H1 (cell line): ENCODE measurements around the gene DMAC1. TPM values are rescaled to one million over a fixed set of nuclear protein-coding genes. Genes with fewer than 3 reads are reported as not detected.

Experiments used
- CTCF ChIA-PET: fragments of 300-600 bp; sonication (Branson Sonifier 250); formaldehyde crosslinking; loops from one replicate; lab custom pipeline; 2021; ENCODE audit not compliant: partially characterized antibody; lab: Charles Lee
- POLR2A ChIA-PET: fragments of 300-600 bp; sonication (Branson Sonifier 250); formaldehyde crosslinking; loops from one replicate; lab custom pipeline; 2021; ENCODE audit warnings: inconsistent platforms; ENCODE audit not compliant: partially characterized antibody; lab: Charles Lee
- DNase-seq, 2 experiments: peaks; one replicate each; pipeline versions ENCODE4 v3.0.0 to v3.0.0-alpha.2; 2010 to 2022; ENCODE audit warnings: low spot score in 2 of 2, low read depth in 1 of 2, mixed read lengths in 1 of 2
- FAIRE-seq: peaks from 2 replicates; lab custom pipeline; 2011; peaks lifted over from hg19 to GRCh38; lab: Jason Lieb, UNC
- H2AFZ ChIP-seq: 2 replicates; pipeline ENCODE4 v1.8.1; 2012; ENCODE audit warnings: low read length, inconsistent platforms
- H2AK5ac ChIP-seq: 2 replicates; pipeline ENCODE4 v1.6.1; 2013; ENCODE audit warnings: low read depth, low read length
- H2BK120ac ChIP-seq: replicated peaks from 2 replicates; pipeline ENCODE3; 2013; ENCODE audit warnings: low read depth, low read length, inconsistent platforms
- H2BK12ac ChIP-seq: 2 replicates; pipeline ENCODE4 v1.6.1; 2013; ENCODE audit warnings: low read depth, low read length
- H2BK15ac ChIP-seq: 2 replicates; pipeline ENCODE4 v1.6.1; 2013; ENCODE audit warnings: low read length
- H2BK20ac ChIP-seq: 2 replicates; pipeline ENCODE4 v1.6.1; 2013; ENCODE audit warnings: low read length
- H2BK5ac ChIP-seq: 2 replicates; pipeline ENCODE4 v1.6.1; 2013; ENCODE audit warnings: low read depth, low read length
- H3K14ac ChIP-seq: 2 replicates; pipeline ENCODE4 v1.6.1; 2013; ENCODE audit warnings: inconsistent platforms; ENCODE audit not compliant: insufficient read length
- H3K18ac ChIP-seq: 2 replicates; pipeline ENCODE4 v1.6.1; 2013; ENCODE audit warnings: low read length; ENCODE audit errors: extremely low read depth
- H3K23ac ChIP-seq: 2 replicates; pipeline ENCODE4 v1.6.1; 2013; ENCODE audit warnings: inconsistent platforms; ENCODE audit not compliant: insufficient read length
- H3K23me2 ChIP-seq: 2 replicates; pipeline ENCODE4 v1.6.1; 2013; ENCODE audit warnings: low read depth, low read length
- H3K27ac ChIP-seq: 2 replicates; pipeline ENCODE4 v1.6.1; 2011; ENCODE audit warnings: low read depth, low read length, inconsistent platforms
- H3K27me3 ChIP-seq, 4 experiments: replicated peaks in 1 of 4; 1 replicate in 1 of 4; 2 replicates in 3 of 4; pipeline versions ENCODE4 v1.6.1 to v1.8.1; 2011 to 2013; ENCODE audit warnings: low read length in 3 of 4, mild to moderate bottlenecking in 3 of 4, inconsistent platforms in 2 of 4, mixed read lengths in 2 of 4, moderate library complexity in 1 of 4; ENCODE audit not compliant: control insufficient read depth in 3 of 4, insufficient read depth in 3 of 4; ENCODE audit errors: extremely low read depth in 1 of 4
- H3K36me3 ChIP-seq, 4 experiments: 2 replicates each; pipeline versions ENCODE4 v1.6.1 to v1.8.1; 2011 to 2013; ENCODE audit warnings: mild to moderate bottlenecking in 4 of 4, low read length in 3 of 4, moderate library complexity in 2 of 4, control low read depth in 1 of 4, inconsistent platforms in 1 of 4; ENCODE audit not compliant: insufficient read depth in 4 of 4, control insufficient read depth in 2 of 4
- H3K4ac ChIP-seq: replicated peaks from 2 replicates; pipeline ENCODE3; 2013; ENCODE audit warnings: low read length, low read depth, mixed read lengths, inconsistent platforms; ENCODE audit not compliant: insufficient read length
- H3K4me1 ChIP-seq, 4 experiments: replicated peaks in 1 of 4; 1 replicate in 1 of 4; 2 replicates in 3 of 4; pipeline versions ENCODE4 v1.6.1 to v1.8.1; 2011 to 2013; ENCODE audit warnings: low read length in 3 of 4, inconsistent platforms in 2 of 4, mixed read lengths in 1 of 4; ENCODE audit not compliant: insufficient read depth in 4 of 4, control insufficient read depth in 3 of 4
- H3K4me2 ChIP-seq, 2 experiments: 2 replicates each; pipeline versions ENCODE4 v1.6.1 to v1.8.1; 2011 to 2013; ENCODE audit warnings: low read depth in 2 of 2, low read length in 2 of 2, control low read depth in 1 of 2, inconsistent platforms in 1 of 2, mild to moderate bottlenecking in 1 of 2; ENCODE audit not compliant: insufficient read depth in 1 of 2
- H3K4me3 ChIP-seq, 4 experiments: fragments of 200-600, 300-600 bp in 1 of 4; sonication (generic), shearing (Covaris generic), sonication (Bioruptor Twin) in 1 of 4; 2 replicates each; pipeline versions ENCODE4 v1.5.1 to v1.8.1; 2011 to 2016; ENCODE audit warnings: low read length in 4 of 4, low read depth in 3 of 4, control low read depth in 2 of 4, inconsistent platforms in 2 of 4, mild to moderate bottlenecking in 2 of 4, mixed read lengths in 1 of 4, moderate library complexity in 1 of 4; ENCODE audit not compliant: insufficient read depth in 2 of 4; ENCODE audit errors: extremely low read depth in 1 of 4
- H3K56ac ChIP-seq: replicated peaks from 2 replicates; pipeline ENCODE3; 2013; ENCODE audit warnings: low read depth, mild to moderate bottlenecking, mixed read lengths, low read length, inconsistent platforms; ENCODE audit not compliant: insufficient read length
- H3K79me1 ChIP-seq: 2 replicates; pipeline ENCODE4 v1.6.1; 2013; ENCODE audit warnings: low read depth, low read length, control low read depth
- H3K79me2 ChIP-seq, 2 experiments: 2 replicates each; pipeline versions ENCODE4 v1.6.1 to v1.8.1; 2012 to 2013; ENCODE audit warnings: low read length in 2 of 2, mild to moderate bottlenecking in 2 of 2, inconsistent platforms in 1 of 2; ENCODE audit not compliant: insufficient read depth in 2 of 2, control insufficient read depth in 1 of 2
- H3K9ac ChIP-seq, 4 experiments: replicated peaks in 1 of 4; 1 replicate in 1 of 4; 2 replicates in 3 of 4; pipeline versions ENCODE4 v1.6.1 to v1.8.1; 2011 to 2013; ENCODE audit warnings: low read depth in 3 of 4, low read length in 3 of 4, control low read depth in 2 of 4, mild to moderate bottlenecking in 2 of 4, moderate library complexity in 2 of 4, inconsistent platforms in 1 of 4; ENCODE audit errors: extremely low read depth in 1 of 4
- H3K9me3 ChIP-seq, 2 experiments: 2 replicates each; pipeline versions ENCODE4 v1.6.1 to v1.8.1; 2012 to 2013; ENCODE audit warnings: mild to moderate bottlenecking in 2 of 2, moderate library complexity in 2 of 2, control low read depth in 1 of 2, inconsistent platforms in 1 of 2, low read depth in 1 of 2, low read length in 1 of 2, mixed read lengths in 1 of 2; ENCODE audit not compliant: insufficient read depth in 2 of 2
- H4K20me1 ChIP-seq, 2 experiments: replicated peaks in 1 of 2; 2 replicates each; pipeline versions ENCODE3 to v1.8.1; 2011 to 2013; ENCODE audit warnings: inconsistent platforms in 2 of 2, low read length in 2 of 2, mild to moderate bottlenecking in 1 of 2; ENCODE audit not compliant: insufficient read depth in 2 of 2, control insufficient read depth in 1 of 2
- H4K5ac ChIP-seq: 2 replicates; pipeline ENCODE4 v1.6.1; 2013; ENCODE audit warnings: low read length, low read depth, mixed read lengths, inconsistent platforms; ENCODE audit not compliant: insufficient read length
- H4K8ac ChIP-seq: 2 replicates; pipeline ENCODE4 v1.8.0; 2013; ENCODE audit warnings: mild to moderate bottlenecking, moderate library complexity, low read length, inconsistent platforms; ENCODE audit not compliant: insufficient read depth; ENCODE audit errors: extremely low read depth
- H4K91ac ChIP-seq: replicated peaks from 2 replicates; pipeline ENCODE3; 2013; ENCODE audit warnings: low read length, mixed read lengths, inconsistent platforms; ENCODE audit not compliant: insufficient read length
- ASH2L ChIP-seq: fragments of 200-600, 300-600 bp; sonication (generic); IDR thresholded peaks from one replicate; pipeline ENCODE4 v1.7.1; 2017; ENCODE audit warnings: low read length
- CBX5 ChIP-seq: fragments of 300-800, 300-1000 bp; sonication (generic); IDR thresholded peaks from 2 replicates; pipeline ENCODE4 v1.7.1; 2016; ENCODE audit warnings: antibody characterized with exemption, low read length, low read depth
- CHD1 ChIP-seq: IDR thresholded peaks from 2 replicates; pipeline ENCODE4 v1.6.1; 2012; ENCODE audit warnings: low read depth, low read length, improper control_type of control experiment
- EGR1 ChIP-seq: IDR thresholded peaks from 2 replicates; pipeline ENCODE4 v1.6.1; 2011; ENCODE audit warnings: low read depth, low read length, borderline replicate concordance
- EP300 ChIP-seq, 2 experiments: IDR thresholded peaks; 1 replicate in 1 of 2; 2 replicates in 1 of 2; pipeline ENCODE4 v1.6.1; 2011 to 2012; ENCODE audit warnings: low read depth in 2 of 2, low read length in 2 of 2, mild to moderate bottlenecking in 2 of 2, borderline replicate concordance in 1 of 2, inconsistent platforms in 1 of 2, moderate library complexity in 1 of 2
- HDAC6 ChIP-seq: IDR thresholded peaks from one replicate; pipeline ENCODE4 v1.7.1; 2012; ENCODE audit warnings: low read depth, mild to moderate bottlenecking, inconsistent platforms, low read length, moderate library complexity
- NRF1 ChIP-seq: IDR thresholded peaks from 2 replicates; pipeline ENCODE4 v1.6.1; 2011; ENCODE audit warnings: mild to moderate bottlenecking, low read depth, low read length, improper control_type of control experiment
- POLR2A ChIP-seq, 2 experiments: IDR thresholded peaks; 1 replicate in 1 of 2; 2 replicates in 1 of 2; pipeline ENCODE4 v1.6.1; 2011; ENCODE audit warnings: low read depth in 2 of 2, low read length in 2 of 2, mild to moderate bottlenecking in 2 of 2; ENCODE audit errors: control extremely low read depth in 1 of 2
- POU5F1 ChIP-seq: IDR thresholded peaks from 2 replicates; pipeline ENCODE4 v1.6.1; 2011; ENCODE audit warnings: low read depth, mild to moderate bottlenecking, low read length, moderate library complexity
- RFX5 ChIP-seq: IDR thresholded peaks from 2 replicates; pipeline ENCODE4 v1.6.1; 2011; ENCODE audit warnings: low read depth, low read length, improper control_type of control experiment, borderline replicate concordance
- RNF2 ChIP-seq: fragments of 200-900, 300-1000 bp; sonication (generic); IDR thresholded peaks from 2 replicates; pipeline ENCODE4 v1.7.1; 2016; ENCODE audit warnings: borderline replicate concordance, low read depth, mild to moderate bottlenecking, antibody characterized with exemption, low read length; ENCODE audit not compliant: poor library complexity, severe bottlenecking; ENCODE audit errors: missing control alignments
- RXRA ChIP-seq: IDR thresholded peaks from 2 replicates; pipeline ENCODE4 v1.6.1; 2011; ENCODE audit warnings: low read depth, mild to moderate bottlenecking, low read length, moderate library complexity; ENCODE audit not compliant: insufficient read depth
- SIN3A ChIP-seq, 2 experiments: IDR thresholded peaks in 1 of 2; conservative IDR thresholded peaks in 1 of 2; 2 replicates each; pipeline ENCODE4 v1.6.1; 2011 to 2012; ENCODE audit warnings: low read length in 2 of 2, improper control_type of control experiment in 1 of 2, low read depth in 1 of 2, mild to moderate bottlenecking in 1 of 2
- TAF7 ChIP-seq: optimal IDR thresholded peaks from 2 replicates; pipeline ENCODE3; 2011; ENCODE audit warnings: low read depth, mild to moderate bottlenecking, inconsistent platforms, low read length, moderate library complexity, borderline replicate concordance
- TBP ChIP-seq: IDR thresholded peaks from 2 replicates; pipeline ENCODE4 v1.6.1; 2011; ENCODE audit warnings: low read depth, low read length, improper control_type of control experiment
- WGBS, 2 experiments: shearing (Covaris generic) in 1 of 2; methylation state at CpG; one replicate each; pipeline versions ENCODE4 v1.1.6 to v1.1.7; 2013 to 2015; ENCODE audit warnings: low lambda C conversion rate in 2 of 2, mixed read lengths in 2 of 2, inconsistent platforms in 1 of 2, low coverage in 1 of 2, missing lambda C conversion rate in 1 of 2; ENCODE audit not compliant: insufficient replicate concordance in 2 of 2, insufficient coverage in 1 of 2, insufficient read length in 1 of 2; ENCODE audit errors: extremely low coverage in 1 of 2, missing lambda C conversion rate in 1 of 2; 5-methylcytosine and 5-hydroxymethylcytosine counted together
- polyA plus RNA-seq, 7 experiments: library from polyadenylated mRNA; depleted of rRNA in 3 of 7; stranded (reverse) in 5 of 7; unstranded in 2 of 7; fragments of >200 nt in 5 of 7; fragments of 200-250 nt in 2 of 7; gene quantifications; 1 replicate in 5 of 7; 2 replicates in 1 of 7; 4 replicates in 1 of 7; pipeline versions ENCODE4 v1.2.1 to v1.2.3, GENCODE V29; 2011 to 2013; ENCODE audit warnings: missing spikeins in 2 of 7, mixed read lengths in 2 of 7
- total RNA-seq: library from RNA; stranded (reverse); fragmentation: NEBNext Ultra II Directional; extraction: Animal tissue kit (Norgen Biotek cat#: 25700); gene quantifications from 2 replicates; pipeline ENCODE4 v1.2.1, GENCODE V29; 2021

Gene DMAC1
- total and polyA plus RNA-seq, 2 of the 8 experiments (the other 6 are each of a cell fraction or from before 2014, with no cell fraction given) = 30.4 to 89.4 TPM

DNA sequence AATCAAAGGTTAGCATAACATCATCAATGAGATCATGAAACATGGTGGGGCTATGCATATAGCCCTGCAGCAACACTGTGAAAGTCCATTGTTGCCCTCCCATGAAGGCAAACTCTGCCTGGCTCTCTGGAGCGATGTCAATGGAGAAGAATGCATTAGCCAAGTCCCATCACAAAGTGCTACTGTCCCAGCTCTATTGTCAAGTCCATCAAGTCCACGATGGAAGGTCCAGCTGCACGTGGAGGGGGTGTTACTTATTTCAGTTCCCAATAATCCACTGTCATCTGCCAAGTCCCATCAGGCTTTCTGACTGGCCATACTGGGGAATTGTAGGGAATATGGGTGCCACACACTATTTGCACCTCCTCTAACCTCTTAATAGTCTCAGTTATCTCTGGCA lies 10.8 kb downstream of the DMAC1 start:
- Histone ChIP-seq H2AFZ (no peak overlapping the region), H3K4me1 (no peaks in the 10 kb centered on the region), H2BK15ac (no peak overlapping the region), H2BK5ac (no peak overlapping the region), H2AK5ac (no peak overlapping the region), H4K20me1 (peaks cover 0 to 2% of the 10 kb centered on the region in 2 experiments), H2BK20ac (no peak overlapping the region), H3K79me1 (no peaks in the 10 kb centered on the region), H3K4me2 (no peak overlapping the region), H3K4ac (no peak overlapping the region), H3K14ac (no peak overlapping the region), H3K18ac (no peak overlapping the region), H4K5ac (no peak overlapping the region), H3K23ac (no peak overlapping the region), H3K36me3 (peaks cover 0 to 14% (median 6%) of the 10 kb centered on the region in 4 experiments; a peak in 4 of 8 replicates), H3K27me3 (no peaks in the 10 kb centered on the region), H3K4me3 (no peak overlapping the region), H3K56ac (no peak overlapping the region), H4K91ac (no peak overlapping the region), H3K23me2 (no peaks in the 10 kb centered on the region), H3K9me3 (no peaks in the 10 kb centered on the region), H3K9ac (no peak overlapping the region), H2BK120ac (no peak overlapping the region), H4K8ac (no peak overlapping the region), H3K27ac (no peak overlapping the region), H3K79me2 (no peaks in the 10 kb centered on the region), H2BK12ac (no peak overlapping the region)
- ChIA-PET CTCF (no interaction called here), POLR2A (interaction anchor here (0.6 kb wide), 1 partner anchor 546 kb away, joined by 4 read pairs; no protein-coding TSS in a partner anchor)
- no peak for FAIRE-seq
- WGBS, 2 experiments = 77% methylated on average over 3 of the region's 3 CpGs; no CpG with 5 or more reads in 1 of the 2 experiments
- no peak for DNase-seq
- TF ChIP-seq POLR2A (IDR thresholded peaks at IDR 0.05; ENCODE audit: control extremely low read depth in 1 of 2, low read depth in 2 of 2, low read length in 2 of 2) = no peak
- TF ChIP-seq TBP = no peak
- TF ChIP-seq CHD1 = no peak
- no peak for TF ChIP-seq SIN3A (conservative IDR thresholded peaks at IDR 0.05 in 1 of 2, IDR thresholded peaks at IDR 0.05 in 1 of 2; ENCODE audit: low read depth in 1 of 2, low read length in 2 of 2)
- no peak for TF ChIP-seq RFX5
- no peak for TF ChIP-seq NRF1
- no peak for TF ChIP-seq HDAC6
- TF ChIP-seq EP300 (IDR thresholded peaks at IDR 0.05; ENCODE audit: borderline replicate concordance in 1 of 2, low read depth in 2 of 2, low read length in 2 of 2) = no peak
- no peak for TF ChIP-seq ASH2L
- no peak for TF ChIP-seq RXRA
- no peak for TF ChIP-seq POU5F1
- TF ChIP-seq EGR1 = no peak
- no peak for TF ChIP-seq CBX5
- TF ChIP-seq TAF7 = no peak
- TF ChIP-seq RNF2 = no peak
